Mammary epithelial cell (primary cell): ENCODE results near the gene KRAS.

Source experiments
- CTCF ChIP-seq, 2 donors: IDR thresholded peaks in 1 of 2; conservative IDR thresholded peaks in 1 of 2; 2 replicates each; pipeline ENCODE4 v1.5.1; 2011 to 2012; ENCODE audit warnings: inconsistent platforms in 2 of 2, low read length in 2 of 2, mild to moderate bottlenecking in 2 of 2, control low read depth in 1 of 2, low read depth in 1 of 2; ENCODE audit not compliant: insufficient read depth in 1 of 2; ENCODE audit errors: extremely low read depth in 1 of 2
- EZH2 ChIP-seq: IDR thresholded peaks from 2 replicates; pipeline ENCODE4 v1.6.1; 2012; ENCODE audit warnings: low read length, inconsistent platforms, borderline replicate concordance

- no peak for TF ChIP-seq CTCF (conservative IDR thresholded peaks at IDR 0.05 in 1 of 2, IDR thresholded peaks at IDR 0.05 in 1 of 2; ENCODE audit: extremely low read depth in 1 of 2, insufficient read depth in 1 of 2, low read depth in 1 of 2, low read length in 2 of 2)
- TF ChIP-seq EZH2: no peak
Observed at GRCh38 chr12:25276199-25276937, 25.6 kb upstream of the KRAS start.
